ENCODE measurements around the gene PLCH1.

PLCH1 gene, protein sequence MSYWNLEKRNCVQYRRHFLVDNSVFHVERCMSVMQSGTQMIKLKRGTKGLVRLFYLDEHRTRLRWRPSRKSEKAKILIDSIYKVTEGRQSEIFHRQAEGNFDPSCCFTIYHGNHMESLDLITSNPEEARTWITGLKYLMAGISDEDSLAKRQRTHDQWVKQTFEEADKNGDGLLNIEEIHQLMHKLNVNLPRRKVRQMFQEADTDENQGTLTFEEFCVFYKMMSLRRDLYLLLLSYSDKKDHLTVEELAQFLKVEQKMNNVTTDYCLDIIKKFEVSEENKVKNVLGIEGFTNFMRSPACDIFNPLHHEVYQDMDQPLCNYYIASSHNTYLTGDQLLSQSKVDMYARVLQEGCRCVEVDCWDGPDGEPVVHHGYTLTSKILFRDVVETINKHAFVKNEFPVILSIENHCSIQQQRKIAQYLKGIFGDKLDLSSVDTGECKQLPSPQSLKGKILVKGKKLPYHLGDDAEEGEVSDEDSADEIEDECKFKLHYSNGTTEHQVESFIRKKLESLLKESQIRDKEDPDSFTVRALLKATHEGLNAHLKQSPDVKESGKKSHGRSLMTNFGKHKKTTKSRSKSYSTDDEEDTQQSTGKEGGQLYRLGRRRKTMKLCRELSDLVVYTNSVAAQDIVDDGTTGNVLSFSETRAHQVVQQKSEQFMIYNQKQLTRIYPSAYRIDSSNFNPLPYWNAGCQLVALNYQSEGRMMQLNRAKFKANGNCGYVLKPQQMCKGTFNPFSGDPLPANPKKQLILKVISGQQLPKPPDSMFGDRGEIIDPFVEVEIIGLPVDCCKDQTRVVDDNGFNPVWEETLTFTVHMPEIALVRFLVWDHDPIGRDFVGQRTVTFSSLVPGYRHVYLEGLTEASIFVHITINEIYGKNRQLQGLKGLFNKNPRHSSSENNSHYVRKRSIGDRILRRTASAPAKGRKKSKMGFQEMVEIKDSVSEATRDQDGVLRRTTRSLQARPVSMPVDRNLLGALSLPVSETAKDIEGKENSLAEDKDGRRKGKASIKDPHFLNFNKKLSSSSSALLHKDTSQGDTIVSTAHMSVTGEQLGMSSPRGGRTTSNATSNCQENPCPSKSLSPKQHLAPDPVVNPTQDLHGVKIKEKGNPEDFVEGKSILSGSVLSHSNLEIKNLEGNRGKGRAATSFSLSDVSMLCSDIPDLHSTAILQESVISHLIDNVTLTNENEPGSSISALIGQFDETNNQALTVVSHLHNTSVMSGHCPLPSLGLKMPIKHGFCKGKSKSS (N-terminal part only)

DNA sequence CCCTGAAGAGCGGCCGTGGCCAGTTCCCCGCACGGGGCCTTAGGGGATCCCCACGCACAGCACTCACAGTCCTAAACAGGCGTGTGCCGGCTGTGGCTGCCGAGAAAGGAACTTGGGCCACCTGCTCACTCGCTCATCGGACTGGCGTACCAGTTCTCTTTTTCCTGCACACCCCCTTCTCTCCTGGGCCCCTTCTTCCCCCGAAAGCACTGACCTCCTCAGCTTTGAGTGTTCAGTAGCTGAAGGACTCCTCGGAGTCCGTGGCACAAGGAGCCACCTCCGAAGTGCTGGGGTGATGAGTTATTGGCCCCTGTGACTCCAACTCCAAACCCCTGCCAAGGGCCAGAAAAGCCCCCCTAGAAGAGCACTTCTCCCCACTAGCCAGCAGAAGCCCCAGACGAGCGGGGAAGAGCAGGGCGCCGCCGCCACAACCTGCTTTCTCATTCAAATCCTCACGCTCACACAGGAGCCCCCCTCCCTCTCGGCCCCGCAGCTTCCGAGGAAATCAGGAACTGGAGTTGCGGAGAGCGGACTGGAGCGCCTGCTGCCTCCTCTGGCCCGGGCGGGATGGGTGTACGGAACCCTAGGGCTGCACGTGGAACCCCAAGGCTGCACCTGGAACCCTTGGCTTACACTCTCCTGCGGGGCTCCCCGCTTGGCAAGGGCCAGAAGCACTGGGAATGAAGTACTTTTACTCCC, at the start of gene PLCH1:
TSS of gene PLCH1 (minus strand) at position 446 of the 699 bp plus-strand sequence. CDS start 40,847 bp downstream, outside the sequence.
- DNase-seq: peak; percentile 9

DNA sequence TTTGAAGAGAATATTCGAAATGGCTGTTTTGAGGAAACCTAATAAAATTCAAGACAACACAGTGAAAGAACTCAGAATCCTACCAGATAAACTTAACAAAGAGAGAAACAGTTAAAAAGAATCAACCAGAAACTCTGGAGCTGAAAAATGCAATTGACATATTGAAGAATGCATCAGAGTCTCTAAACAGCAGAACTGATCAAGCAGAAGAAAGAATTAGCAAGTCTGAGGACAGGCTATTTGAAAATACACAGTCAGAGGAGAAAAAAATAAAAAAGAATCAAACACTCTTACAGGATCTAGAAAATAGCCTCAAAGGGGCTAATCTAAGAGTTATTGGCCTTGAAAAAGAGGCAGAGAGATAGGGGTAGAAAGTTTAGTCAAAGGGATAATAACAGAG, 47.7 kb upstream of the PLCH1 start:
- DNase-seq: no peak

DNA sequence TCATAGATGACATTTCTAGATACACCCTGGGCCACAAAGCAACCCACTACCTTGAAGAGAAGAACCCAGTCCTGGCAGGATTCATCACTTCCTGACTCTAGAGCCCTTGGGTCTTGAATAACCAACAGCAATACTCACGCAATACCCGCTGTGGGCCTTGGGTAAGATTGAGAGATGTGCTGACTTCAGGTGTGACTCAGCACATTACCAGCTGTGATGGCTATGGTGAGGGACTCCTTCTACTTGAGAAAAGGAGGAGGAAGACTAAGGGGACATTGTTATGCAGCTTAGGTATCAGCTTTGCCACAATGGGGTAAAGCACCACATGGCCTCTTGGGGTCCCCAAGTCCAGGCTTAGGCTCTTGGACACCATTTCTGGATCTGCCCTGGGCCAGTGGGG, 46.3 kb upstream of the PLCH1 start:
- DNase-seq: no peak

DNA sequence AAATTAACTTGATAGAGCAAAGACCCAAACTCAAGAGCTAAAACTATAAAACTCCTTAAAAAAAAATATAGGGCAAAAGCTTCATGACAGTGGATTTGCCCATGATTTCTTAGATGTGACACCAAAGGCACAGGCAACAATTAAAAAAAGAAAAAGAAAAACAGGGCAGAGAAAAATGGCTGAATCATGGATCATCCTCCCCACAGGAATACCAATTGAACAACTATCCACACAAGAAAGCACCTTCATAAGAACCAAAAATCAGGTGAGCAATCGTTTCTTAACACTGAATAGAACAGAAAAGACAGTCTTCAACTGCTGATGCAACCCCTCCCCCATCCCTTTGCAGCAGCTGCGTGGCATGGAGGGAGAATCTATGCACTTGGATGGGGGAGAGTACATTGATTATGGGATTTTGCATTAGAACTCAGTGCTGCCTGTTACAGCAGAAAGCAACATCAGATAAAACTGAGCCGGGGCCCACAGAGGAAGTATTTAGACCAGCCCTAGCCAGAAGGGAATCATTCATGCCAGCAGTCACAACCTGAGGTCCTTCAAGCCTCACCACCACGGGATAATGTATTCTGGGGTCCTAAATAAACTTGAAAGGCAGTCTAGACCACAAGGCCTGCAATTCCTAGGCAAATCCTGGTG, 45.5 kb upstream of the PLCH1 start:
- DNase-seq: no peak

DNA sequence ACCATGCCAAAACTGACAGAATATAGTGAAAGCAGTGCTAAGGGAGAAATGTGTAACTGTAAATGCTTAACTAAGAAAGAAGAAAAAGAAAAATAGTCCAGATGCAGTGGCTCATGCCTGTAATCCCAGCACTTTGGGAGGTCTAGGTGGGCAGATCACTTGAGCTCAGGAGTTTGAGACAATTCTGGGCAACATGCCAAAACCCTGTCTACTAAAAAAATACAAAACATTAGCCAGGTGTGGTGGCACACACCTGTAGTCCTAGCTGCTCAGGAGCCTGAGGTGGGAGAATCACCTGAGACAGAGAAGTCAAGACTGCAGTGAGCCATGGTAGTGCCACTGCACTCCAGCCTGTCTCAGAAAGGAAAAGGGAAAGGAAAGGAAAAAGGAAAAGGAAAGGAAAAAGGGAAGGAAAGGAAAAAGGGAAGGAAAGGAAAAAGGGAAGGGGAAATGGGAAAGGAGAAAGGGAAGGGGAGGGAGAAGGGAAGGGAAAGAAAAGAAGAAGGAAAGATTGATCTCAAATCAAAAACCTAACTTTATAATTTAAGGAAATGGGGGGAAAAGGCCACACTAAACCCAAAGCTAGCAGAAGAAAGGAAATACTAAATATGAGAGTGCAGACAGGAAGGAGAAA, 40.9 kb upstream of the PLCH1 start:
- DNase-seq: no peak

DNA sequence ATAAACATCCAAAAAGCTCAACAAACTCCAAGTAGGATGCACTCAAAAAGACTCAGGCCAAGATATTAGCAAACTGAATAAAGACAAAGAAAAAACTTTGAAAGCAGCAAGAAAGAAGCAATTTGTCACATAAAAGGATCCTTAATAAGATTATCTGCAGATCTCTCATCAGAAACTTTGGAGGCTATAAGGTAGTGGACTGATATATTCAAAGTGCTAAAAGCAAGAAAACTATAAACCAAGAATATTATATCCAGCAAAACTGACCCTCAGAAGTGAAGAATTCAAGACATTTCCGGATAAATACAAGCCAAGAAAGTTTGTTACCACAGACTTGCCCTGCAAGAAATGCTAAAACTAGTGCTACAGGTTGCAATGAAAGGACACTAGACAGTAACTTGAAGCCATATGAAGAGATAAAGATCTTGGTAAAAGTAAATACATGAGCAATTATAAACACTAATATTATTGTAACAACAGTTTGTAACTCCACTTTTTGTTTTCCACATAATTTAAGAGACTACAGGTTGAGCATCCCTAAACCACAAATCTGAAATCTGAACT, 37.6 kb upstream of the PLCH1 start:
- DNase-seq: no peak

DNA sequence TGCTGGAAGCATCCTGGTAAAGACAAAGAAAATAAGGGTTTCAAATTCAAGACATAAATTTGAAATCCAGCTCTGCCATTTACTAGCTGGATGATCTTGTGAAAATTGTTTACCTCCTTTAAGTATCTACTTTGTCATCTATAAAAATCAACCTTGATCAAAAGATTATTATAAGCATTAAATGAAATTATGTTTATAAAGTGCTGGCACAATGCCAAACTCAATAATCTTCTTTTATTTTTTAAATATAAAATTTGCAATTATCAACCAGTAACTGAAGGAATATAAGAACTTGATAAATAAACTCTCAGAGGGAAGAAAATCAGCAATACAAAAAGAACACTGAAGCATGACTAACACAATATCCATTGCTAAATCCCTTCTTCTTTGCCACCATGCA, 35.4 kb upstream of the PLCH1 start:
- no peak for DNase-seq

DNA sequence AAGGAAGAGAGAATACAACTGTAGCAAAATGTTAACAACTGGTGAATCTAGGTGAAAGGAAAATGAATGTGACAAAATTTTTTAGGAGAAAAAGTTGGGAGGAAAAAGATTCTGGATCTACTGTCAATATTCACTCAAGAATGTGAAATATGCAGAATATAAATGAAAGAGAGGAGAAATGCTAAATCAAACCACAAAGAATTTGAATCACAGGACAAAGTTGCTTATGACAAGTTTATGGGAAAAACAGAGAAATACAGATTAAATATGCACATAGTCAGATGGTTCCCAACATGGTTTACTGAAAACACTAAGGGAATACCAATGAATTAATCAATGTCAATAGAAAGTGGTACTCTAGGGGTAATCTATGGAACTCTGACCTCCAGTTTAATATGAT, 33.6 kb upstream of the PLCH1 start:
- DNase-seq: no peak

DNA sequence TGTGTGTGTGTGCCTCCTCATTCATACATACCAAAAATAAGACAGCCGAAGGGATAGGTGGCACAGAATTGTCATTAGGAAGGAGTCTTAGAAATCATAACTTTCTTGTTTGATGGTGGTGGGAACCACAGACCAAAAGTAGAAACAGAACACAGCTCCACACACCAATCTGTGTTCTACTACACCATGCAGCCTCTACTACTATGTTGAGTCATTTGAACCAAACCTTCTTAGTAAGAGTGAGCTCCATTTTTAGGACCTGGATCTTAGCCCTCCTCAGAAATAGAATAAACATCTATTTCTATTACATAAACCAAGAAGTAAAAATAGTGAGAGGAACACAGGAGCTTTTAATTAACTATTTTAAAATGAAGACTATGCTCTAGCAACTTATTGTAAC, 27.9 kb upstream of the PLCH1 start:
- DNase-seq: no peak

DNA sequence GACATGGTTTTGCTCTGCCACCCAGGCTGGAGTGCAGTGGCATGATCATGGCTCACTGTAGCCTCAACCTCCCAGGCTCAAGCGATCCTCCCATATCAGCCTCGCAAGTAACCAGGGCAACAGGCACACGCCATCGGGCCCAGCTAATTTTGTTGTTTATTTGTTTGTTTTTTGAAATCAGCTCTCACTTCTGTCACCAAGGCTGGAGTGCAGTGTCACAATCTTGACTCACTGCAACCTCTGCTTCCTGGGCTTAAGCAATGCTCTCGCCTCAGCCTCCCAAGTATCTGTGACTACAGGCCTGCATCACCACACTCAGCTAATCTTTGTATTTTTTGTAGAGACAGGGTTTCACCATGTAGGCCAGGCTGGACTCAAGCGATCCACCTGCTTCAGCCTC, 26.3 kb upstream of the PLCH1 start:
- DNase-seq: no peak

DNA sequence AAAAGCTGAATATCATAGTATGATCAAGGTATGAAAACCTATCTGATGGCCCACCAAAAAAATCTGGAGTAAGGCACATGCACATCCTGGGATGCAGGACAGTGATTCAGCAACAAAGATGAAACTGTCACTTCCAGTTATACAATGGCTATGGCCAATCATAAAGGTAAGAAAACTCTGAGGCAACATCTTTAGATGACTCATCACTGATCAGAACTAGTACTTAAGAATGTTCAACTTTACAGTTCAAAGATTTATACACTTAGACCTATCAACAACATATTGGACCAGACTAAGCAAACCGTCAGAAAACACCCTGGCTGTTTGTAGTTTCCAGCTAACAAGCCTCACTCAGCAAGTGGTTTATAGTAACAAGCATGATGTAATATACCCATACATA, 21.3 kb upstream of the PLCH1 start:
- DNase-seq: no peak

DNA sequence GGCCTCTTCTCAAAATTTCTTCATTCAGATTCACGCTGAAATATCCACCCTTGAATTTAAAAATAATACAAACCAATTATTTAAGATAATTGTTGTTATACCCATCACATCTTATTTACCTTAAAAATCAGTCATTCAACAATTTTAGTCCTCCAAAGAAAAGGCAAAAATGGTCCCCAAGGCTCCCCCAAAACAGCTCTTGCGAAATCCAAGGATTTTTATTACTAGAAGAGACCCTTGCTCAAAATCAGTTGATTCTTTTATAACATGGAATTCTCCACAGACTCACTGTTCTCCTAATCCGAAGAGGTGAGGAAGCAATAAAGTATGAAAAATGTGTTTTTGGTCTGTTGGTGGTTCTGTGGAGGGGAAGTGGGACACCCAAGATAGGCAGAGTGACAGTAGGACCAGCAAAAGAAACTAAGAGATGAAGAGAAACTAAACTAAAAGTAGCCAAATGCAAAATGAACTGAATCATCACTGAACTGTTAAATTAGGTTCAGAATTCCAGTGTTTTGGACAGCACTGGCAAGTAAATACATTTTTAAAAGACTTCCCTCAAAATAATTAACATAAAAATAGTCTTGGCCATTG, 19.1 kb upstream of the PLCH1 start:
- no peak for DNase-seq

DNA sequence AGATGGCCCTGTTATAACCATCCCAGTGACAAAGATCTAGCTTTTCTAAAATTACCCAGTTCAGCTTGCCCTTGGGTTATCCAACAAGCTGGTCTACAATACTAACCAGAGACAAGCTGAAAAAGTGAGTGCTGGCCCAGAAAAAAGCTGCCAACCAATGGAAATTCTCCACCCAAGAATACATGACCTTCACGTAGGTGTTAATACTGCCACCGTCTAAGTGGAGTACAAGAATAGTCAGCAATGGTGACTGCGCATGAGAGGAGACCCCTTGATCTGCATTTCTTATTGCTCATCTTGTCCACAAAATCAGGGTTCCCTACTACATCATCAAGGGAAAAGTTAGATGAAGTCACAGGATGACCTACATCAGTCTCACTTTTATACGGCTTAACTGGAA, 15.8 kb upstream of the PLCH1 start:
- no peak for DNase-seq

DNA sequence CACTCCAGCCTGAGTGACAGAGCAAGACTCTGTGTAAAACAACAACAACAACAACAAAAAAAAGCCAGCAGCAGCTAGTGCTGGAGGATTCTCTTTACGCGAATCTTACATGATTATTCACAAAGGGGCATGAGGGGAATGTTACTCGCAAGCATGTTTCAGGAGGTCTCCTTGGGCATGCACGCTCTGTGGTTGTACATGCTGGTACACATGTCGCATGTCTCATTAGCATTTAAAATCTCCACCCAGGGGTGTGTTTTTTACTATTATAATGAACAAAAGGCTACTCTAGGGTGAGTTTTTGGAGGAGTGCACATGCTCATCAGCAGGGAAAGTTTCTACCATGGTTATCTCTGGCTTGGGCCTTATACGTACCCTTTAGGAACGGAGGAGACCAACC, 12.7 kb upstream of the PLCH1 start:
- DNase-seq: no peak

DNA sequence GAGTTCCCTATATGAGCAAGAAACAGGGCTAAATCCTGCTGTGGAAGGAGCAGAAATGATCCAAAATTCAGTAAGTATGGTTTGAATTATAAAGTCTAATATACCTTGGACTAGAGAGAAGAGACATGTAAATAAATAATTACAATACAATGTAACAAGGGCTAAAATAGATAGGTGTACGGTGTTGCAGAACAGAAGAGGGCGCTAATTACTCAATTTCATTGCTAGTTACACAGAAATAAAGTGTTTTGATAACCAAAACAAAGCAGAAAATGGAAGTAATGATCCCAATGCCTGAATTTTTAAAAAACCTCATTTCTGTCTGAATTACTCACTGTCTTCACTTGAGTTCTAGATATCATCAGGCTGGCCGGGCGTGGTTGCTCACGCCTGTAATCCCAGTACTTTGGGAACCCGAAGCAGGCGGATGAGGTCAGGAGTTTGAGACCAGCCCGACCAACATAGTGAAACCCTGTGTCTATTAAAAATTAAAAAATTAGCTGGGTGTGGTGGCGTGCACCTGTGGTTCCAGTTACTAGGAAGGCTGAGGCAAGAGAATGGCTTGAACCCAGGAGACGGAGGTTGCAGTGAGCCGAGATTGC, 8.3 kb upstream of the PLCH1 start:
- no peak for DNase-seq

DNA sequence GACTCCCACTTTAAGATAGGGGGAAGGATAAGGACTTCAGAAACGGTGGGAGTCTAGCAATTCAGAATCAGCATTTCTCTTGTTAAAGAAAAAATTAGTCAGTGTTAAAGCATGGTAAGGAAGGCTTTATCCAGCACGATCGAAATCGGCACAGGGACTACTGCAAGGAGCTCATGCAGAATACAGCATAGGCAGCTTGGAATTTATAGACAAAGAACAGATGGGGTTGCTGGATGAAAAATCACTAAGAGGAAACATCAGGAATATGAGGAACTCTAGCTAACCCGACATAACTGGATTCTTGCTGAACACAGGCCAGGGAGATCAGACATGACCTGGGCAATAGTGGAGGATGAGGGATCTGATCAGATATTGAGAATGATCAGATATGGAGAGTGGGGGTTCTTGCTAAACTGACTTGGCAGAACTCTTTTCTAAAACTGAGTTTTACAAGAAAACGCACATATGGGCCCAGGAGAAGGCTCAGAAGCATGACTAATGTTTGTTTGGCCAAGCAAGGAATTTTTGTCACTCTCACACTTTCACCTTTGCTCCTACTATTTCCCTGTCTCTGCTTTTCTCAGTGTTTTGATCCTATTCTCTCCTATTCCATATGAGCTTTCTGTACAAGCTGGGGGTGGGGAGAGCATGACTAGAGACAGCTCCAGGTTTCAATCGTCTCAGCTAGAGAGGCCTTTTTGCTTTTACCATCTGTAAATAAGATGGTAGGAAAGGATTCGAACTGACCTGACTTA, 3.9 kb upstream of the PLCH1 start:
- DNase-seq: no peak

DNA sequence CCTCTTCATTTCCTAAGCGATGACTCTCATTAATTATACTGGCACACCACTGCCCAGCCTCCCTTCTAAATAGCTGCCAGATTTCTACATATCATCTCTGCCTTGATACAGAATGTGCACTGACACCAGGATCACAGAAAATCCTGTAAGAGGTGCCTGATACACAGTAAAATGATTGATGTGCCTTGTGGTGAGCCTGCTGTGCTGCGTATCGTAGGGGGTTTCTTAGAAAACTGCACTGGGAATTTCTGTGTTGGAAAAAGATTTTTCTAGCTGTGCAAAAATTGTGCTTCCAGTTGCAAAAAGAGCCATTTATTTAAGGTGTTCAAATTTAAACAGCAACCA, 3.0 kb upstream of the PLCH1 start:
- DNase-seq: no peak

DNA sequence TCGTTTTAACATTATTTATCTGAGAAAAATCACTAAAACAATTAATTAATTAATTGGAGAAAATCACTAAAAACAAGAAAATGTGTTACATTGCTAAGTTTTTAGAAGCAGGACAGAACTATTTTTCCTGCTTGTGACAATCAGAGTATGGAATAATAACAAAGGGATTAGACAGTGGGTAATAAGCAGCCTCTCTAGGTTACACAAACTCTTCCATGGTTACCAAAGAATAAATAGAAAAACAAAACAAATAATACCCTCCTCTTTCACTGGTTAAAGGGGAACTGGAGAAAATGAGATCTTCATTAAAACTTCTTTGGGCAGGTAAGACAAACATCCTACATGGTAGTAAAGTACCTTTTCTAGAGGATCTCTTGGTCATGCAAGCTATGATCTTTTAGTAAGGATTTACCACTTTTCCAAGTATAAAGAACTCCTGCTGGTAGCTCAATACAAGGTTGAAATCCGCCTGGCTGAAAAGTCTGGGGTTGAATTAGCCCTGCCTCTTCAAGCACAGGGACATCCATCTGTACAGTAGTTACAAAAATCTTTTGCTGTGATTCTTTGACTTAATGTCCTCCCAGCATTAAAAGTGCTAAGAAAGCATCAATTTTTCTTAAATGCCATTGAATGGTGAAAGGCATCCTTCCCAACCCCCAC, 2.5 kb upstream of the PLCH1 start:
- DNase-seq: no peak

DNA sequence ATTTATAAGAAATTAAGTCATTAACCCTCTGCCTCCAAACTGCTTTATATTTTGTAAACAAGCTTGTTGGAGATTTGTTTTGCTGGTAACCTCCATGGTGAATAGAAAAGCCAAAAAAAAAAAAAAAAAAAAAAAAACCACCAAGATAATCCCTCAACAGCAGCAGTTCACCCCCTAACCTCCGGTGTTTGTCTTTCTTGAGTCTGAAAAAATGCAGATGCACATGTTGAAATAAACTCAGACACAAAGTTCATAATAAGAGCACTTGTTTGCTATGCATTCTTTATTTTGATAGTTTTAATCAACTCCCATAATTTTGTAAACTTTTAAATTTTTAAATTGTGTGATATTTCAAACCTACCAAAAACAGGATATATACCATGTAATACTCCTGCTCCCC, 1.8 kb upstream of the PLCH1 start:
- DNase-seq: no peak
